Endothelial cell of umbilical vein (primary cell): ENCODE results near the gene KIF20B. TPM values are rescaled to one million over a fixed set of nuclear protein-coding genes. Genes with fewer than 3 reads are reported as not detected.

Experiments used
- BruUV-seq: library from RNA; stranded (reverse); fragments of 400-500 nt; replicated peaks from 2 replicates; lab custom pipeline; 2021; lab: Mats Ljungman, UMichigan
- CTCF ChIA-PET: fragments of 300-600, 350-600 bp; sonication (Branson Sonifier 250); formaldehyde crosslinking; loops from one replicate; lab custom pipeline; 2021; ENCODE audit warnings: antibody characterized with exemption, inconsistent platforms; lab: Charles Lee
- POLR2A ChIA-PET: fragments of 300-600, 350-600 bp; sonication (Branson Sonifier 250); formaldehyde crosslinking; loops from one replicate; lab custom pipeline; 2021; ENCODE audit warnings: antibody characterized with exemption, inconsistent platforms; lab: Charles Lee
- DNase-seq: peaks from one replicate; pipeline ENCODE4 v3.0.0-alpha.2; 2011; ENCODE audit warnings: low read depth, low spot score
- FAIRE-seq: peaks from 2 replicates; lab custom pipeline; 2011; peaks lifted over from hg19 to GRCh38; lab: Jason Lieb, UNC
- H2AFZ ChIP-seq: 2 replicates; pipeline ENCODE4 v1.6.0; 2012; ENCODE audit warnings: low read depth, low read length, control low read depth, inconsistent platforms
- H3K27ac ChIP-seq: 2 replicates; pipeline ENCODE4 v1.5.1; 2011; ENCODE audit warnings: low read depth, mild to moderate bottlenecking, control low read depth, low read length, moderate library complexity; ENCODE audit not compliant: insufficient read depth
- H3K27me3 ChIP-seq, 2 experiments: 2 replicates each; pipeline versions ENCODE4 v1.6.0 to v1.6.1; 2011; ENCODE audit warnings: low read length in 2 of 2, mixed read lengths in 1 of 2; ENCODE audit not compliant: control insufficient read depth in 2 of 2, insufficient read depth in 2 of 2
- H3K36me3 ChIP-seq, 2 experiments: 2 replicates in 1 of 2; 3 replicates in 1 of 2; pipeline ENCODE4 v1.5.1; 2011; ENCODE audit warnings: low read length in 2 of 2, mild to moderate bottlenecking in 1 of 2, moderate library complexity in 1 of 2; ENCODE audit not compliant: control insufficient read depth in 2 of 2, insufficient read depth in 2 of 2; ENCODE audit errors: extremely low read depth in 1 of 2
- H3K4me1 ChIP-seq: 3 replicates; pipeline ENCODE4 v1.5.1; 2011; ENCODE audit warnings: mild to moderate bottlenecking, low read length; ENCODE audit not compliant: control insufficient read depth, insufficient read depth; ENCODE audit errors: extremely low read depth
- H3K4me2 ChIP-seq: 2 replicates; pipeline ENCODE4 v1.6.1; 2011; ENCODE audit warnings: low read length, control low read depth, mixed read lengths; ENCODE audit not compliant: insufficient read depth
- H3K4me3 ChIP-seq, 3 experiments: fragments of 200-600 bp in 1 of 3; sonication (generic), shearing (Covaris generic) in 1 of 3; replicated peaks in 1 of 3; 2 replicates each; pipeline ENCODE4 v1.5.1; 2011 to 2016; ENCODE audit warnings: control low read depth in 3 of 3, low read length in 3 of 3, mild to moderate bottlenecking in 2 of 3, inconsistent platforms in 1 of 3, low read depth in 1 of 3, moderate library complexity in 1 of 3; ENCODE audit not compliant: insufficient read depth in 1 of 3
- H3K79me2 ChIP-seq: 2 replicates; pipeline ENCODE4 v1.6.0; 2012; ENCODE audit warnings: low read length, inconsistent platforms; ENCODE audit not compliant: control insufficient read depth, insufficient read depth
- H3K9ac ChIP-seq: replicated peaks from 2 replicates; pipeline ENCODE3; 2011; ENCODE audit warnings: low read length, control low read depth; ENCODE audit not compliant: insufficient read depth; ENCODE audit errors: extremely low read depth
- H3K9me1 ChIP-seq: replicated peaks from 3 replicates; pipeline ENCODE4 v1.6.0; 2011; ENCODE audit warnings: mild to moderate bottlenecking, low read length; ENCODE audit not compliant: control insufficient read depth, insufficient read depth; ENCODE audit errors: extremely low read depth
- H3K9me3 ChIP-seq: replicated peaks from 2 replicates; pipeline ENCODE4 v1.5.1; 2012; ENCODE audit warnings: low read length, inconsistent platforms; ENCODE audit not compliant: control insufficient read depth, insufficient read depth
- H4K20me1 ChIP-seq: replicated peaks from 2 replicates; pipeline ENCODE3; 2011; ENCODE audit warnings: mild to moderate bottlenecking, low read length; ENCODE audit not compliant: control insufficient read depth, insufficient read depth; ENCODE audit errors: extremely low read depth
- CTCF ChIP-seq, 2 donors: IDR thresholded peaks; 1 replicate in 1 of 2; 2 replicates in 1 of 2; pipeline ENCODE4 v1.5.1; 2011; ENCODE audit warnings: low read length in 2 of 2, mild to moderate bottlenecking in 2 of 2, moderate library complexity in 2 of 2, control low read depth in 1 of 2, inconsistent platforms in 1 of 2, low read depth in 1 of 2; ENCODE audit not compliant: insufficient read depth in 1 of 2; ENCODE audit errors: extremely low read depth in 1 of 2
- EZH2 ChIP-seq: IDR thresholded peaks from 2 replicates; pipeline ENCODE4 v1.6.1; 2012; ENCODE audit warnings: borderline replicate concordance, low read depth, mild to moderate bottlenecking, moderate library complexity, low read length, inconsistent platforms; ENCODE audit not compliant: severe bottlenecking
- FOS ChIP-seq: IDR thresholded peaks from 2 replicates; pipeline ENCODE4 v1.6.1; 2011; ENCODE audit warnings: mild to moderate bottlenecking, low read length, moderate library complexity, borderline replicate concordance; ENCODE audit not compliant: insufficient read depth
- GATA2 ChIP-seq: IDR thresholded peaks from 2 replicates; pipeline ENCODE4 v1.7.0; 2011; ENCODE audit warnings: low read depth, mild to moderate bottlenecking, moderate library complexity, mixed read lengths, low read length; ENCODE audit not compliant: insufficient read length, insufficient read depth
- JUN ChIP-seq: IDR thresholded peaks from 2 replicates; pipeline ENCODE4 v1.6.1; 2011; ENCODE audit warnings: borderline replicate concordance, low read depth; ENCODE audit not compliant: insufficient read length, insufficient read depth
- MAX ChIP-seq: IDR thresholded peaks from 2 replicates; pipeline ENCODE4 v1.6.1; 2011; ENCODE audit not compliant: insufficient read depth, insufficient read length
- MYC ChIP-seq: IDR thresholded peaks from one replicate; pipeline ENCODE4 v1.6.1; 2011; ENCODE audit warnings: mild to moderate bottlenecking, low read depth, low read length
- POLR2A ChIP-seq: IDR thresholded peaks from 2 replicates; pipeline ENCODE4 v1.6.1; 2012; ENCODE audit warnings: low read depth, mild to moderate bottlenecking, control low read depth, low read length
- POLR2AphosphoS5 ChIP-seq: IDR thresholded peaks from 2 replicates; pipeline ENCODE4 v1.6.1; 2012; ENCODE audit warnings: low read depth, mild to moderate bottlenecking, control low read depth, low read length, moderate library complexity; ENCODE audit not compliant: insufficient read depth
- dilution Hi-C: fragments of 300-500 bp; cut with MboI; formaldehyde crosslinking; loops from one replicate; pipeline ENCODE4 v1.15.0; 2019; ENCODE audit warnings: low sequenced_read_pairs; ENCODE audit not compliant: extremely low pct_ligation_motif_present
- intact Hi-C: fragments of 100-400 bp; cut with micrococcal nuclease; formaldehyde crosslinking; loops from one replicate; pipeline ENCODE4 v1.10.0; 2022
- polyA plus RNA-seq, 4 experiments: library from polyadenylated mRNA; depleted of rRNA in 3 of 4; stranded (reverse) in 3 of 4; unstranded in 1 of 4; fragments of >200 nt; gene quantifications; 2 replicates each; pipeline versions ENCODE4 v1.2.1 to v1.2.3, GENCODE V29; 2011 to 2012; ENCODE audit warnings: missing spikeins in 1 of 4
- total RNA-seq: library from RNA; stranded (reverse); gene quantifications from 2 replicates; pipeline ENCODE4 v1.2.3, GENCODE V29; 2021

The KIF20B gene
- total and polyA plus RNA-seq, 2 donors (not counting 3 experiments of a cell fraction or from before 2014, with no cell fraction given) = 2.6 to 39.7 TPM

- intact Hi-C loops = no loop called here
- H2AFZ ChIP-seq = no peak overlapping the region
These were observed 104.2 kb downstream of the KIF20B start for GRCh38 chr10:89805599-89806013.

More at GRCh38 chr10:89805599-89806013, 104.2 kb downstream of the KIF20B start:
- no peak overlapping the region for H3K4me2 ChIP-seq
- peaks cover 1 to 10% of the 10 kb centered on the region in 2 experiments for H3K27me3 ChIP-seq
- no peaks in the 10 kb centered on the region for H3K4me1 ChIP-seq
- H3K9me3 ChIP-seq = no peaks in the 10 kb centered on the region
- no peaks in the 10 kb centered on the region for H3K9me1 ChIP-seq
- ChIA-PET POLR2A (no interaction called here), CTCF (no interaction called here)
- H4K20me1 ChIP-seq = no peaks in the 10 kb centered on the region
- no peaks in the 10 kb centered on the region for H3K36me3 ChIP-seq
- TF ChIP-seq MYC (no peak), CTCF (IDR thresholded peaks at IDR 0.05; ENCODE audit: extremely low read depth in 1 of 2, insufficient read depth in 1 of 2, low read depth in 1 of 2, low read length in 2 of 2) (no peak), EZH2 (no peak), POLR2AphosphoS5 (no peak), MAX (no peak), JUN (no peak), GATA2 (no peak), POLR2A (no peak), FOS (no peak)
- DNase-seq (no peak), FAIRE-seq (no peak)
- H3K4me3 ChIP-seq = no peak overlapping the region
- H3K9ac ChIP-seq = no peak overlapping the region
- H3K27ac ChIP-seq = no peak overlapping the region
- dilution Hi-C loops = no loop called here
- no peaks in the 10 kb centered on the region for H3K79me2 ChIP-seq
- no TSS peak for BruUV-seq
